ENCODE data around the gene DISC1. TPM values are rescaled to one million over a fixed set of nuclear protein-coding genes. Genes with fewer than 3 reads are reported as not detected.

The DISC1 gene
- total and polyA plus RNA-seq, 2 donors (not counting 1 experiment from before 2014, with no cell fraction given): 2.7 to 4.3 TPM

DNA sequence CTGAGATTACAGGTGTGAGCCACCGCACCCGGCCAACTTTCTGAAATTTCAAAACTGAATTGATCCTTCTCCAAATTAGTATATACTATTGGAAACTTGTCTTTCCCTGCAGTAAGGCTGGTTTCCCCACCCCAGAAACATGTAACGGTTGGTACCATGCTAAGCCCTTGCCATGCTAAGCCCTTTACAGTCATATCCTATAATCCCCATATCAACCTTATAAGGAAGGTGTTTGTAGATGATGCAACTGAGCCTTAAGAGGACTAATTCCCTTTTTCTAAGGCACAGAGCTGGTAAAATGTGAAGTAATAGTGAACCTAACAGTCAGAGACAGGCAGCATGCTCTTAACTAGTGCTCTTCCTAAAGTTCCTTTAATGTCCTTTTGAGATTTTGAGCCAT is 413.7 kb downstream of the DISC1 start:
- no peak overlapping the region for H3K4me3 Mint-ChIP-seq
- Histone ChIP-seq H3K79me2 (ENCODE audit: control insufficient read depth, insufficient read depth, low read length) (no peaks in the 10 kb centered on the region), H3K4me3 (ENCODE audit: control extremely low read depth in 1 of 5, extremely low read depth in 1 of 5, insufficient read depth in 1 of 5, low read depth in 2 of 5, low read length in 4 of 5) (no peak overlapping the region), H3K9me3 (ENCODE audit: control extremely low read depth in 1 of 3, control insufficient read depth in 2 of 3, insufficient read depth in 1 of 3, low read length in 2 of 3) (no peaks in the 10 kb centered on the region), H2AFZ (ENCODE audit: insufficient read depth, low read depth, low read length, poor library complexity, severe bottlenecking) (no peak overlapping the region), H3K4me1 (ENCODE audit: control insufficient read depth in 2 of 2, insufficient read depth in 2 of 2, low read length in 2 of 2) (no peaks in the 10 kb centered on the region), H3K9ac (ENCODE audit: low read length) (no peak overlapping the region), H3K27ac (ENCODE audit: low read length in 2 of 2) (no peak overlapping the region), H3K27me3 (replicated peaks in 1 of 4; ENCODE audit: control extremely low read depth in 1 of 4, control insufficient read depth in 3 of 4, insufficient read depth in 4 of 4, low read length in 3 of 4) (no peaks in the 10 kb centered on the region), H3K36me3 (replicated peaks in 1 of 2; ENCODE audit: control extremely low read depth in 1 of 2, control insufficient read depth in 1 of 2, extremely low read depth in 1 of 2, insufficient read depth in 2 of 2, low read length in 1 of 2) (no peaks in the 10 kb centered on the region), H3K4me2 (replicated peaks; ENCODE audit: low read depth, low read length, poor library complexity, severe bottlenecking) (no peak overlapping the region), H4K20me1 (ENCODE audit: control insufficient read depth, insufficient read depth, low read length, poor library complexity, severe bottlenecking) (no peaks in the 10 kb centered on the region)
- CTCF ChIA-PET: no interaction called here
- 92% methylated on average over 2 of the region's 3 CpGs for WGBS (ENCODE audit: insufficient coverage)
- DNase-seq (no peak), ATAC-seq (ENCODE audit: low read depth) (no peak)
- no peak overlapping the region for H3K27ac Mint-ChIP-seq
- POLR2A ChIA-PET: no interaction called here
- no peaks in the 10 kb centered on the region for H3K27me3 Mint-ChIP-seq
- peaks cover 3% of the 10 kb centered on the region for H3K9me3 Mint-ChIP-seq (ENCODE audit: insufficient read depth)
- intact Hi-C loops (cut with micrococcal nuclease): no loop called here
- no peaks in the 10 kb centered on the region for H3K4me1 Mint-ChIP-seq
- TF ChIP-seq EZH2 (IDR thresholded peaks at IDR 0.05; ENCODE audit: borderline replicate concordance, insufficient read depth, low read depth, low read length, poor library complexity, severe bottlenecking): no peak
- TF ChIP-seq, protein P1, sequence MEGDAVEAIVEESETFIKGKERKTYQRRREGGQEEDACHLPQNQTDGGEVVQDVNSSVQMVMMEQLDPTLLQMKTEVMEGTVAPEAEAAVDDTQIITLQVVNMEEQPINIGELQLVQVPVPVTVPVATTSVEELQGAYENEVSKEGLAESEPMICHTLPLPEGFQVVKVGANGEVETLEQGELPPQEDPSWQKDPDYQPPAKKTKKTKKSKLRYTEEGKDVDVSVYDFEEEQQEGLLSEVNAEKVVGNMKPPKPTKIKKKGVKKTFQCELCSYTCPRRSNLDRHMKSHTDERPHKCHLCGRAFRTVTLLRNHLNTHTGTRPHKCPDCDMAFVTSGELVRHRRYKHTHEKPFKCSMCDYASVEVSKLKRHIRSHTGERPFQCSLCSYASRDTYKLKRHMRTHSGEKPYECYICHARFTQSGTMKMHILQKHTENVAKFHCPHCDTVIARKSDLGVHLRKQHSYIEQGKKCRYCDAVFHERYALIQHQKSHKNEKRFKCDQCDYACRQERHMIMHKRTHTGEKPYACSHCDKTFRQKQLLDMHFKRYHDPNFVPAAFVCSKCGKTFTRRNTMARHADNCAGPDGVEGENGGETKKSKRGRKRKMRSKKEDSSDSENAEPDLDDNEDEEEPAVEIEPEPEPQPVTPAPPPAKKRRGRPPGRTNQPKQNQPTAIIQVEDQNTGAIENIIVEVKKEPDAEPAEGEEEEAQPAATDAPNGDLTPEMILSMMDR (IDR thresholded peaks at IDR 0.05): no peak

DNA sequence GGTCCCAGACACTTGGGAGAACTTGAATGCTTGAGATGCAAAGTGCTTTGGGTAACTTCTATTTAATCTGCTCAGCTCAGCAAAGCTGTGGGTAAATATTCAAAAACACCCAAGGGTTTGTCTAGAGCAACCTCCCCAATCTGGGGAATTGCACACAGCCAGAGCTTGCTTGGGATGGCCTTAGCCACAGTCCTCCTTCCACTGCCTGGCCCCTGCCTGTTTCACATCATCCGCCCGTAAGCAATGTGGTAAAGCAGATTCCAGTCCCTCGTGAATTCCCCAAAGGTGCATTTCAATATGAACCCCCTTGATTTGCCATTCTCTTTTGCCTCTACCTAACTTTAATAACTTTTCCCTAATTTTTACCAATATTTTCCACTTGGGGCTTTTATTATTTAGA is 418.1 kb downstream of the DISC1 start:
- POLR2A ChIA-PET: no interaction called here
- H2AFZ ChIP-seq (ENCODE audit: insufficient read depth, low read depth, low read length, poor library complexity, severe bottlenecking): no peak overlapping the region
- DNase-seq: no peak
- H3K4me2 ChIP-seq (replicated peaks; ENCODE audit: low read depth, low read length, poor library complexity, severe bottlenecking): no peak overlapping the region
- H3K9ac ChIP-seq (ENCODE audit: low read length): no peak overlapping the region
- no peaks in the 10 kb centered on the region for H4K20me1 ChIP-seq (ENCODE audit: control insufficient read depth, insufficient read depth, low read length, poor library complexity, severe bottlenecking)
- H3K4me3 ChIP-seq (ENCODE audit: control extremely low read depth in 1 of 5, extremely low read depth in 1 of 5, insufficient read depth in 1 of 5, low read depth in 2 of 5, low read length in 4 of 5): no peak overlapping the region
- H3K9me3 ChIP-seq (ENCODE audit: control extremely low read depth in 1 of 3, control insufficient read depth in 2 of 3, insufficient read depth in 1 of 3, low read length in 2 of 3): no peaks in the 10 kb centered on the region
- no peak for TF ChIP-seq EZH2 (IDR thresholded peaks at IDR 0.05; ENCODE audit: borderline replicate concordance, insufficient read depth, low read depth, low read length, poor library complexity, severe bottlenecking)
- TF ChIP-seq, protein P1 (IDR thresholded peaks at IDR 0.05): no peak
- Mint-ChIP-seq H3K4me3 (no peak overlapping the region), H3K27me3 (peaks cover 3% of the 10 kb centered on the region), H3K27ac (no peak overlapping the region), H3K9me3 (ENCODE audit: insufficient read depth) (no peaks in the 10 kb centered on the region), H3K4me1 (no peaks in the 10 kb centered on the region)
- no peaks in the 10 kb centered on the region for H3K27me3 ChIP-seq (replicated peaks in 1 of 4; ENCODE audit: control extremely low read depth in 1 of 4, control insufficient read depth in 3 of 4, insufficient read depth in 4 of 4, low read length in 3 of 4)
- H3K79me2 ChIP-seq (ENCODE audit: control insufficient read depth, insufficient read depth, low read length): no peaks in the 10 kb centered on the region
- H3K4me1 ChIP-seq (ENCODE audit: control insufficient read depth in 2 of 2, insufficient read depth in 2 of 2, low read length in 2 of 2): no peaks in the 10 kb centered on the region
- intact Hi-C loops (cut with micrococcal nuclease): no loop called here
- H3K27ac ChIP-seq (ENCODE audit: low read length in 2 of 2): no peak overlapping the region
- no peaks in the 10 kb centered on the region for H3K36me3 ChIP-seq (replicated peaks in 1 of 2; ENCODE audit: control extremely low read depth in 1 of 2, control insufficient read depth in 1 of 2, extremely low read depth in 1 of 2, insufficient read depth in 2 of 2, low read length in 1 of 2)
- no peak for ATAC-seq (ENCODE audit: low read depth)
- CTCF ChIA-PET: no interaction called here
- WGBS (ENCODE audit: insufficient coverage): 93% methylated on average over 3 of the region's 3 CpGs
